GM18873 (cell line): ENCODE measurements around the gene STAU1.
"Not testable (repeated sequence)": the region's sequence is repeated elsewhere in the genome, so short reads cannot be mapped to it uniquely, and the experiment has no call there.

Source experiments
- ATAC-seq: cut with Tn5 transposase; IDR thresholded peaks from one replicate; pipeline ENCODE4 v1.9.1; 2021; ENCODE audit warnings: mild to moderate bottlenecking, moderate library complexity, moderate number of reproducible peaks; ENCODE audit not compliant: unreplicated experiment, low FRiP score

Gene STAU1

GRCh38 chr20:49187851-49188641 is at the start of gene STAU1:
STAU1 (minus strand) TSS chr20:49188334; CDS start chr20:49166201, 22,133 bp downstream.
- peak; percentile 68 for ATAC-seq

GRCh38 chr20:49237531-49237930 is 49.4 kb upstream of the STAU1 start:
- ATAC-seq, result no peak

- ATAC-seq, result no peak
Measured at GRCh38 chr20:49236301-49236700, 48.2 kb upstream of the STAU1 start.

GRCh38 chr20:49234831-49235230 is 46.7 kb upstream of the STAU1 start:
- ATAC-seq, result no peak

GRCh38 chr20:49233226-49233625 is 45.1 kb upstream of the STAU1 start:
- no peak for ATAC-seq

GRCh38 chr20:49231471-49231870 is 43.3 kb upstream of the STAU1 start:
- no peak for ATAC-seq

GRCh38 chr20:49230561-49231133 is 42.5 kb upstream of the STAU1 start:
- ATAC-seq, result no peak

- ATAC-seq, result no peak
Measured at GRCh38 chr20:49230021-49230420, 41.9 kb upstream of the STAU1 start.

- no peak for ATAC-seq
Measured at GRCh38 chr20:49229381-49229780, 41.2 kb upstream of the STAU1 start.

GRCh38 chr20:49228676-49229075 is 40.5 kb upstream of the STAU1 start:
- no peak for ATAC-seq

- ATAC-seq, result no peak
Measured at GRCh38 chr20:49225896-49226295, 37.8 kb upstream of the STAU1 start.

- ATAC-seq, result no peak
Measured at GRCh38 chr20:49219924-49220831, 32.0 kb upstream of the STAU1 start.

- ATAC-seq, result peak; percentile 81
Measured at GRCh38 chr20:49219091-49219923, 31.2 kb upstream of the STAU1 start, which contains the start of gene DDX27. DDX27 (plus strand) TSS chr20:49219416; CDS start chr20:49219449, 33 bp downstream.

GRCh38 chr20:49218739-49219090 is 30.6 kb upstream of the STAU1 start:
- not testable (repeated sequence) for ATAC-seq

GRCh38 chr20:49216991-49217578 is 29.0 kb upstream of the STAU1 start:
- no peak for ATAC-seq

GRCh38 chr20:49215232-49215631 is 27.1 kb upstream of the STAU1 start:
- ATAC-seq, result no peak

- no peak for ATAC-seq
Measured at GRCh38 chr20:49214571-49214970, 26.4 kb upstream of the STAU1 start.

GRCh38 chr20:49210757-49211110 is 22.6 kb upstream of the STAU1 start:
- no peak for ATAC-seq

GRCh38 chr20:49210101-49210756 is 22.1 kb upstream of the STAU1 start:
- ATAC-seq, result no peak
